Measurements from ENCODE around the gene LGALS3. TPM values are rescaled to one million over a fixed set of nuclear protein-coding genes. Genes with fewer than 3 reads are reported as not detected.

LGALS3 gene
- total RNA-seq, 1 experiment from 2014 or later, result 317 TPM

- Histone ChIP-seq H2AFZ (ENCODE audit: low read length) (0 out of 2 replicates have a peak overlapping the region, but pooled peaks have one; percentile 5), H3K36me3 (ENCODE audit: low read depth, low read length) (no peaks in the 10 kb centered on the region), H3K79me2 (ENCODE audit: low read length) (no peaks in the 10 kb centered on the region), H3K9me2 (replicated peaks; ENCODE audit: low read length) (no peaks in the 10 kb centered on the region), H3K27ac (ENCODE audit: low read length) (peak overlapping the region; percentile 38), H3K9me3 (ENCODE audit: low read length) (no peaks in the 10 kb centered on the region), H3K27me3 (ENCODE audit: low read length) (no peaks in the 10 kb centered on the region), H3F3A (ENCODE audit: low read length, unreplicated experiment) (peaks cover 11% of the 10 kb centered on the region), H3K4me2 (ENCODE audit: low read length) (peak overlapping the region; percentile 2; the same call in 1 of the 2 replicates), H3K4me1 (ENCODE audit: insufficient read depth, low read length) (peaks cover 51% of the 10 kb centered on the region), H3K9ac (ENCODE audit: low read length) (no peak overlapping the region), H4K20me1 (ENCODE audit: low read length) (no peaks in the 10 kb centered on the region), H3K4me3 (ENCODE audit: low read length) (no peak overlapping the region)
- intact Hi-C loops (cut with micrococcal nuclease), result no loop called here
- TF ChIP-seq EZH2phosphoT487 (IDR thresholded peaks at IDR 0.05; ENCODE audit: borderline replicate concordance, low read length), result no peak
- no peak for TF ChIP-seq EZH2 (IDR thresholded peaks at IDR 0.05; ENCODE audit: low read length, unreplicated experiment)
- TF ChIP-seq, protein P1, sequence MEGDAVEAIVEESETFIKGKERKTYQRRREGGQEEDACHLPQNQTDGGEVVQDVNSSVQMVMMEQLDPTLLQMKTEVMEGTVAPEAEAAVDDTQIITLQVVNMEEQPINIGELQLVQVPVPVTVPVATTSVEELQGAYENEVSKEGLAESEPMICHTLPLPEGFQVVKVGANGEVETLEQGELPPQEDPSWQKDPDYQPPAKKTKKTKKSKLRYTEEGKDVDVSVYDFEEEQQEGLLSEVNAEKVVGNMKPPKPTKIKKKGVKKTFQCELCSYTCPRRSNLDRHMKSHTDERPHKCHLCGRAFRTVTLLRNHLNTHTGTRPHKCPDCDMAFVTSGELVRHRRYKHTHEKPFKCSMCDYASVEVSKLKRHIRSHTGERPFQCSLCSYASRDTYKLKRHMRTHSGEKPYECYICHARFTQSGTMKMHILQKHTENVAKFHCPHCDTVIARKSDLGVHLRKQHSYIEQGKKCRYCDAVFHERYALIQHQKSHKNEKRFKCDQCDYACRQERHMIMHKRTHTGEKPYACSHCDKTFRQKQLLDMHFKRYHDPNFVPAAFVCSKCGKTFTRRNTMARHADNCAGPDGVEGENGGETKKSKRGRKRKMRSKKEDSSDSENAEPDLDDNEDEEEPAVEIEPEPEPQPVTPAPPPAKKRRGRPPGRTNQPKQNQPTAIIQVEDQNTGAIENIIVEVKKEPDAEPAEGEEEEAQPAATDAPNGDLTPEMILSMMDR (conservative IDR thresholded peaks at IDR 0.05; ENCODE audit: low read depth, low read length), result no peak
- no peak for ATAC-seq
- no TSS peak for BruUV-seq (replicated peaks)
- ChIA-PET CTCF (no interaction called here), POLR2A (ENCODE audit: unreplicated experiment) (interaction anchor here (0.6 kb wide), 1 partner anchor 28 kb away, joined by 3 read pairs; no protein-coding TSS in a partner anchor)
- peak; percentile 68 for DNase-seq
Measured at GRCh38 chr14:55097881-55098560, 31.0 kb upstream of the LGALS3 start.

DNA sequence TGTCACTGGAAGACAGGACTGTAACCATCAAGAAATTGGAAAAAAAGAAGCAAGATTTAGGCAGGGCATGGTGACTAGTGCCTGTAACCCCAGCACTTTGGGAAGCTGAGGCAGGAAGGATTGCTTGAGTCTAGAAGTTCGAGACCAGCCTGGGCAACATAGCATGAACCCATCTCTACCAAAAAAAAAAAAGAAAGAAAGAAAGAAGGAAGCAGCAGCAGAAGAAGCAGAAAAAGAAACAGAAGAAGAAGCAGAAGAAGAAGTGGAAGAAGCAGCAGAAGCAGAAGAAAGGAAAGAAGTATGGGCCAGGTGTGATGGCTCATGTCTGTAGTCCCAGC lies 30.5 kb upstream of the LGALS3 start:
- Histone ChIP-seq H3K4me2 (ENCODE audit: low read length) (no peak overlapping the region), H3K79me2 (ENCODE audit: low read length) (no peaks in the 10 kb centered on the region), H3K36me3 (ENCODE audit: low read depth, low read length) (no peaks in the 10 kb centered on the region), H2AFZ (ENCODE audit: low read length) (no peak overlapping the region), H3K9me2 (replicated peaks; ENCODE audit: low read length) (no peaks in the 10 kb centered on the region), H4K20me1 (ENCODE audit: low read length) (no peaks in the 10 kb centered on the region), H3K9me3 (ENCODE audit: low read length) (no peaks in the 10 kb centered on the region), H3K9ac (ENCODE audit: low read length) (no peak overlapping the region), H3K27me3 (ENCODE audit: low read length) (no peaks in the 10 kb centered on the region), H3K27ac (ENCODE audit: low read length) (peak overlapping the region; percentile 38), H3K4me1 (ENCODE audit: insufficient read depth, low read length) (peaks cover 54% of the 10 kb centered on the region), H3K4me3 (ENCODE audit: low read length) (no peak overlapping the region), H3F3A (ENCODE audit: low read length, unreplicated experiment) (peaks cover 13% of the 10 kb centered on the region)
- intact Hi-C loops (cut with micrococcal nuclease), result no loop called here
- DNase-seq (no peak), ATAC-seq (no peak)
- CTCF ChIA-PET, result no interaction called here
- POLR2A ChIA-PET (ENCODE audit: unreplicated experiment), result no interaction called here
- no TSS peak for BruUV-seq (replicated peaks)
- TF ChIP-seq, protein P1 (conservative IDR thresholded peaks at IDR 0.05; ENCODE audit: low read depth, low read length), result no peak
- TF ChIP-seq EZH2 (IDR thresholded peaks at IDR 0.05; ENCODE audit: low read length, unreplicated experiment) (no peak), EZH2phosphoT487 (IDR thresholded peaks at IDR 0.05; ENCODE audit: borderline replicate concordance, low read length) (no peak)

GRCh38 chr14:55099756-55100155 lies 29.3 kb upstream of the LGALS3 start:
- Histone ChIP-seq H3K27ac (ENCODE audit: low read length) (no peak overlapping the region), H3K79me2 (ENCODE audit: low read length) (no peaks in the 10 kb centered on the region), H3K4me2 (ENCODE audit: low read length) (no peak overlapping the region), H2AFZ (ENCODE audit: low read length) (no peak overlapping the region), H3K4me3 (ENCODE audit: low read length) (no peak overlapping the region), H4K20me1 (ENCODE audit: low read length) (no peaks in the 10 kb centered on the region), H3K36me3 (ENCODE audit: low read depth, low read length) (peaks cover 5% of the 10 kb centered on the region; the same call in 1 of the 2 replicates), H3K9me2 (replicated peaks; ENCODE audit: low read length) (no peaks in the 10 kb centered on the region), H3K27me3 (ENCODE audit: low read length) (no peaks in the 10 kb centered on the region), H3K4me1 (ENCODE audit: insufficient read depth, low read length) (peaks cover 58% of the 10 kb centered on the region), H3F3A (ENCODE audit: low read length, unreplicated experiment) (peaks cover 20% of the 10 kb centered on the region), H3K9ac (ENCODE audit: low read length) (no peak overlapping the region), H3K9me3 (ENCODE audit: low read length) (peaks cover 6% of the 10 kb centered on the region)
- DNase-seq, result no peak
- ChIA-PET CTCF (no interaction called here), POLR2A (ENCODE audit: unreplicated experiment) (no interaction called here)
- BruUV-seq (replicated peaks), result no TSS peak
- intact Hi-C loops (cut with micrococcal nuclease), result no loop called here
- TF ChIP-seq EZH2phosphoT487 (IDR thresholded peaks at IDR 0.05; ENCODE audit: borderline replicate concordance, low read length) (no peak), EZH2 (IDR thresholded peaks at IDR 0.05; ENCODE audit: low read length, unreplicated experiment) (no peak)
- TF ChIP-seq, protein P1 (conservative IDR thresholded peaks at IDR 0.05; ENCODE audit: low read depth, low read length), result no peak
- ATAC-seq, result no peak

Measured in PC-3 (cell line).